ENCODE measurements around the gene RDM1. TPM values are rescaled to one million over a fixed set of nuclear protein-coding genes. Genes with fewer than 3 reads are reported as not detected.

RDM1 gene, protein sequence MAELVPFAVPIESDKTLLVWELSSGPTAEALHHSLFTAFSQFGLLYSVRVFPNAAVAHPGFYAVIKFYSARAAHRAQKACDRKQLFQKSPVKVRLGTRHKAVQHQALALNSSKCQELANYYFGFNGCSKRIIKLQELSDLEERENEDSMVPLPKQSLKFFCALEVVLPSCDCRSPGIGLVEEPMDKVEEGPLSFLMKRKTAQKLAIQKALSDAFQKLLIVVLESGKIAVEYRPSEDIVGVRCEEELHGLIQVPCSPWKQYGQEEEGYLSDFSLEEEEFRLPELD
- total RNA-seq (1 to 10 TPM in 1 of 5 experiments, not detected in 4; 6.9 TPM), polyA plus RNA-seq (under 1 TPM in 1 of 2 donors, not detected in 1; 0.39 TPM), total RNA-seq (not detected)

DNA sequence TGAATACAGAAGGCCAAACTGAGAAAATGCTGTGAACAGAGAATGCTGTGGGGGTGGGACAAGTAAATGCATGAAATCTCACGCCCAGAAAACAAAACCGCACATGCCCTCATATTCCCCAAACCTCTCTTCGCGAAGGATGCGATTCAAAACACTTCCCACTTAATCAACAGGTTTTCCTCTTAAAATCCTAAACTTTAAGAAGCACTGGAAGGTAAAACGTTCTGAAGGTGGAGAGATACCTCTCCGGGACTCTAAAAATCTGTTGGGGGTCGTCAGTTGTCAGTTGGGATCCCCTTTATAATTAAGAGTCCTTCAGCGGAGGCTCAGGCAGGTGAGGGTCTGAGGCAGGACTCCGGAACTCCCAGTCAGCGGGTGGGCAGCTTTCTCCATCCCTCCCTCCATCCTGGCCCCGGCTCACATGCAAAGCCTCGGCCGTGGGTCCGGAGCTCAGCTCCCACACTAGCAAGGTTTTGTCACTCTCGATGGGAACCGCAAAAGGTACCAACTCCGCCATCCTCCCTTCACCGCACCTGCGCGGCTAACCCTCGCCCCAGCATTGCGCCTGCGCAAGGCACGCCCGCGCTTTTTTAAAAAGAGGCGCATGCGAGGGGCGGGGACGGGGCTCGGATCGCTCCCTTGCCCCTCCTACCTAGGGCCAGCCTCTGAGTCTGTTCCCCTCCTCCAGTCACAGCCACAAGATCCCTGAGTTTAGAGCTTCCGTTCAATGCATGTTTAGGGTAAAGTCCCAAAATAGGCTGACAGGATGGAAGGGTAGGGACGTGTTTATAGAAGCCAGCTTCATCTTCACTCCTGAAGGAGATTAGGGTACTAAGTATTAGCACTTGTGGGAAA lies at the start of gene RDM1:
Gene RDM1 (minus strand): TSS at position 563 of the 855 bp plus-strand sequence. CDS start 46 bp downstream, at position 517.
- peak; percentile 89 for ATAC-seq
- intact Hi-C loops (cut with micrococcal nuclease): loop anchor here in 1 of 2 donors (2.0 to 5.0 kb wide), 3 partner anchors 33 to 168 kb away; partner anchors contain the start of genes C17orf50 and CCL5
- no peak within 1 kb of the TSS for H3K27ac ChIP-seq (ENCODE audit: low read depth, low read length)
- Mint-ChIP-seq H3K9me3 (no peaks in the 10 kb centered on the region), H3K4me3 (peak within 1 kb of the TSS; percentile 82 to 91 (median 85)), H3K27ac (peak within 1 kb of the TSS in 5 of 9 donors; percentile 55 to 92 (median 72)), H3K4me1 (peaks cover 6 to 29% (median 13%) of the 10 kb centered on the region in 7 donors), H3K36me3 (peaks cover 0 to 13% (median 0%) of the 10 kb centered on the region in 5 donors), H3K27me3 (peaks cover 0 to 8% (median 0%) of the 10 kb centered on the region in 5 donors)
- no peaks in the 10 kb centered on the region for H3K27me3 ChIP-seq (ENCODE audit: control insufficient read depth in 2 of 2, insufficient read depth in 2 of 2, low read length in 2 of 2)
- ChIA-PET POLR2A (no interaction called here), CTCF (no interaction called here)
- DNase-seq: peak; percentile 59 to 93 (median 70)
- no peaks in the 10 kb centered on the region for H3K9me3 ChIP-seq (ENCODE audit: control insufficient read depth in 2 of 3, low read length in 3 of 3)
- H3K4me1 ChIP-seq (ENCODE audit: control insufficient read depth in 2 of 2, insufficient read depth in 2 of 2, low read length in 2 of 2): no peaks in the 10 kb centered on the region
- H3K36me3 ChIP-seq (ENCODE audit: control insufficient read depth in 2 of 3, insufficient read depth in 3 of 3, low read length in 3 of 3): no peaks in the 10 kb centered on the region
- peak within 1 kb of the TSS; percentile 61 for H3K4me3 ChIP-seq (ENCODE audit: low read length)

DNA sequence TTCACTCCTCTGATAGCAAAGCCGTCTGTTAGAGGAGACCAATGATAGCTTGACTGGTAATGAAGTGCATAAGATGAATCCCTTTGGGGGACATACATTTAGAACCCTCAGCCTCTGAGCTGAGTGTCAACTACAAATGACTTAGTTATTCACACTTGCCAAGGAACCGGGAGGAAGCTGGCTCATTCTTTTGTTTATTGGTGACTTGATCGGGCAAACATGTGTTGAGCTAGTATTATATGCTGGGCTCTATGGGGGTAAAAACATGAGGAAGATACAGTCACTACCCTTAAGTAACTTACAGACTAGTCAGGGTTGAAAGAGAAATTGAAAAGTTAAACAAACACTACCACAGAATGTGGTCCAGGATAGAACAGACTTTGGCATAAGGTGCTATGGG lies 47.8 kb upstream of the RDM1 start:
- ATAC-seq: no peak
- H3K4me3 ChIP-seq (ENCODE audit: low read length): no peak overlapping the region
- H3K27ac Mint-ChIP-seq: no peak overlapping the region
- POLR2A ChIA-PET: no interaction called here
- H3K4me1 Mint-ChIP-seq: peaks cover 0 to 5% (median 0%) of the 10 kb centered on the region in 7 donors
- DNase-seq: no peak
- H3K27me3 Mint-ChIP-seq: peaks cover 7 to 9% (median 7%) of the 10 kb centered on the region in 5 donors
- no peaks in the 10 kb centered on the region for H3K9me3 Mint-ChIP-seq
- intact Hi-C loops (cut with micrococcal nuclease): no loop called here
- CTCF ChIA-PET: interaction anchor here (1.1 kb wide), 1 partner anchor 9 kb away, joined by 4 read pairs; no protein-coding TSS in a partner anchor
- no peaks in the 10 kb centered on the region for H3K9me3 ChIP-seq (ENCODE audit: control insufficient read depth in 2 of 3, low read length in 3 of 3)
- no peaks in the 10 kb centered on the region for H3K4me1 ChIP-seq (ENCODE audit: control insufficient read depth in 2 of 2, insufficient read depth in 2 of 2, low read length in 2 of 2)
- no peaks in the 10 kb centered on the region for H3K36me3 ChIP-seq (ENCODE audit: control insufficient read depth in 2 of 3, insufficient read depth in 3 of 3, low read length in 3 of 3)
- H3K27me3 ChIP-seq (ENCODE audit: control insufficient read depth in 2 of 2, insufficient read depth in 2 of 2, low read length in 2 of 2): no peaks in the 10 kb centered on the region
- H3K4me3 Mint-ChIP-seq: no peak overlapping the region
- no peaks in the 10 kb centered on the region for H3K36me3 Mint-ChIP-seq
- no peak overlapping the region for H3K27ac ChIP-seq (ENCODE audit: low read depth, low read length)

DNA sequence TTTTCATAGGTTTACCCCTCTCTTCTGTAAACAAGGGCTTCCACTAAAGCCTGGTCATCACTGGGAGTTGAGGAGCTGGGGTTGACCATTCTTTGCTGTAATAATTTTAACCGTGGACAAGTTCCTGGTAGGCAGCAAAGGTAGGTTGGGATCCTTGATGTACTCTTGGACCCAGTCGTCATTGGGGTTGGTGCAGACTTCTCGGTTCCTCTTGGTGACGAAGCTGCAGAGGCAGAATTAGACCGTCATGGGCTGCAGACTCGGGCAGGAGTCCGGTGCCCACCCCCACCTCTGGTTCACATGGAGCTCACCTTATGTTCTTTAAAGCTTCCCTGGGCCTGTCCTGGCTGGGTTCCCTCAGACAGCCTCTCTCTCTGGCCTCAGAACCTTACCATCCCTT lies 46.9 kb upstream of the RDM1 start:
- intact Hi-C loops (cut with micrococcal nuclease): no loop called here
- ATAC-seq (no peak), DNase-seq (no peak)
- H3K27ac Mint-ChIP-seq: no peak overlapping the region
- peaks cover 0 to 5% (median 0%) of the 10 kb centered on the region in 7 donors for H3K4me1 Mint-ChIP-seq
- Histone ChIP-seq H3K36me3 (ENCODE audit: control insufficient read depth in 2 of 3, insufficient read depth in 3 of 3, low read length in 3 of 3) (no peaks in the 10 kb centered on the region), H3K27me3 (ENCODE audit: control insufficient read depth in 2 of 2, insufficient read depth in 2 of 2, low read length in 2 of 2) (no peaks in the 10 kb centered on the region), H3K9me3 (ENCODE audit: control insufficient read depth in 2 of 3, low read length in 3 of 3) (no peaks in the 10 kb centered on the region), H3K4me3 (ENCODE audit: low read length) (no peak overlapping the region), H3K27ac (ENCODE audit: low read depth, low read length) (no peak overlapping the region), H3K4me1 (ENCODE audit: control insufficient read depth in 2 of 2, insufficient read depth in 2 of 2, low read length in 2 of 2) (no peaks in the 10 kb centered on the region)
- no peaks in the 10 kb centered on the region for H3K9me3 Mint-ChIP-seq
- POLR2A ChIA-PET: no interaction called here
- CTCF ChIA-PET: interaction anchor here (1.1 kb wide), 1 partner anchor 8 kb away, joined by 4 read pairs; no protein-coding TSS in a partner anchor
- H3K4me3 Mint-ChIP-seq: no peak overlapping the region
- H3K36me3 Mint-ChIP-seq: no peaks in the 10 kb centered on the region
- H3K27me3 Mint-ChIP-seq: peaks cover 7 to 9% (median 7%) of the 10 kb centered on the region in 5 donors

DNA sequence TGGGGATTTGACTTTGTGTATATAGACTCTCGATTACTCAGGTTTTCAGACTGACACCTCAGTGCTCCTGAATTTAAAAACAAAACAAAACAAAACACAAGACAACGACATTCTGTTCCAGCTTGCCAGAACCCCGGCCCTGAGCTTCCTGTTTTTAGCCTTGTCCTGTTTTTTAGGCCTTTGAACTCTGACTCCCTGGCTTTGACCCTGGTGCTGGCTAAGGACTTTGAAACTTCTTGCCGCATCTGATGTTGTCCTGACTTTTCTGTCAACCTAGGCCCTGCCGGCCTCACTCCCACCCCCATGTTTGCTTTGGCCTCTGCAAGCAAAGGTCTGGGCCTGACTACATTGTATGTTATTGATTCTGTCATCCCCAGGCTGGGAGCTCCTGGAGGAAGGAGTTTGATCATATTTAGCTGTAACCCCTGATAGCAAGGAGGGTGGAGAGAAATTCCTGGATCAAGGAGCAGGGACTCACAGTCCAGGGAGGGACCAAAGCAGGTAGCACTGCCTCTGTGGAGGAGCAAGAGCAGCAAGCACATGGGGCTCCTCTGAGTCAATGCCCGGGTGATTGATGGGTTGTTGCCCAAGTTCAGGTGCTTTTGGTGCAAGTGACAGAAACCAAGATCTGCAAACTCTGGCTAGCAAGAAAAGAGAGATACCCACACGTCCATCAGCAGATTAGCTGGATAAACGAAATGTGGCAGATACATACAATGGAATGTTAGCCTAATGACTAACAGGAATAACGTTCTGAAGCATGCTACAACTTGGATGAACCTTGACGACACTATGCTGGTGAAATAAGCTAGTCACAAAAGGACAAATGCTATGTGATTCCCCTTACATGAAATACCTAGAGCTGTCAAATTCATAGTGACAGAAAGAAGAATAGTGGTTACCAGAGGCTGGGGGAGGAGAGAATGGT lies 43.0 kb upstream of the RDM1 start:
- Mint-ChIP-seq H3K4me3 (no peak overlapping the region), H3K9me3 (no peaks in the 10 kb centered on the region), H3K27me3 (peaks cover 0 to 11% (median 7%) of the 10 kb centered on the region in 5 donors), H3K36me3 (no peaks in the 10 kb centered on the region), H3K27ac (no peak overlapping the region), H3K4me1 (peaks cover 0 to 9% (median 0%) of the 10 kb centered on the region in 7 donors)
- DNase-seq (no peak), ATAC-seq (no peak)
- intact Hi-C loops (cut with micrococcal nuclease): loop anchor here in 1 of 2 donors (5.0 kb wide), 1 partner anchor 1264 kb away; no protein-coding TSS in a partner anchor
- H3K36me3 ChIP-seq (ENCODE audit: control insufficient read depth in 2 of 3, insufficient read depth in 3 of 3, low read length in 3 of 3): no peaks in the 10 kb centered on the region
- ChIA-PET POLR2A (no interaction called here), CTCF (no interaction called here)
- H3K9me3 ChIP-seq (ENCODE audit: control insufficient read depth in 2 of 3, low read length in 3 of 3): no peaks in the 10 kb centered on the region
- H3K4me1 ChIP-seq (ENCODE audit: control insufficient read depth in 2 of 2, insufficient read depth in 2 of 2, low read length in 2 of 2): no peaks in the 10 kb centered on the region
- H3K4me3 ChIP-seq (ENCODE audit: low read length): no peak overlapping the region
- no peak overlapping the region for H3K27ac ChIP-seq (ENCODE audit: low read depth, low read length)
- H3K27me3 ChIP-seq (ENCODE audit: control insufficient read depth in 2 of 2, insufficient read depth in 2 of 2, low read length in 2 of 2): no peaks in the 10 kb centered on the region

DNA sequence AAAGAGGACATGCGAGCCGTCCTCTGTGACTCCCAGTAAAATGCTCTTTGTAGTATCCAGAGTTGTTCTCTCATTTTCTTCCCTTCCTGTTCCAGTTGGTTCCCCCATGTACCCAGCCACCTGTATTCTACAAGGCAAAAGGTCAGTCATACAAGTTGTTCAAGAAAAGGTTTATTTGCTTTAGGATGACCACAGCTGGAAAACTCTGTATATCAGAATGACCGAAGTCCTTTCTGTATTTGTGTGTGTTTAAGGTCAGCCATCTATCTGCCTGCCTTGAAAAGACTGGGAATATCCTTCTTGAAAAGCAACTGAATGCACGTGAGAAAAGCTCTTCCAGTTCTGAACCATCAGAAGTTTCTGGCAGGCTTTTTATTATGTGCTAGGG lies 42.4 kb upstream of the RDM1 start:
- Histone ChIP-seq H3K4me3 (ENCODE audit: low read length) (no peak overlapping the region), H3K9me3 (ENCODE audit: control insufficient read depth in 2 of 3, low read length in 3 of 3) (no peaks in the 10 kb centered on the region), H3K4me1 (ENCODE audit: control insufficient read depth in 2 of 2, insufficient read depth in 2 of 2, low read length in 2 of 2) (no peaks in the 10 kb centered on the region), H3K36me3 (ENCODE audit: control insufficient read depth in 2 of 3, insufficient read depth in 3 of 3, low read length in 3 of 3) (no peaks in the 10 kb centered on the region), H3K27ac (ENCODE audit: low read depth, low read length) (no peak overlapping the region), H3K27me3 (ENCODE audit: control insufficient read depth in 2 of 2, insufficient read depth in 2 of 2, low read length in 2 of 2) (no peaks in the 10 kb centered on the region)
- Mint-ChIP-seq H3K27ac (no peak overlapping the region), H3K36me3 (no peaks in the 10 kb centered on the region), H3K4me1 (peaks cover 0 to 9% (median 0%) of the 10 kb centered on the region in 7 donors), H3K9me3 (no peaks in the 10 kb centered on the region), H3K27me3 (peaks cover 0 to 13% (median 5%) of the 10 kb centered on the region in 5 donors), H3K4me3 (no peak overlapping the region)
- DNase-seq (no peak), ATAC-seq (no peak)
- ChIA-PET POLR2A (no interaction called here), CTCF (no interaction called here)
- intact Hi-C loops (cut with micrococcal nuclease): loop anchor here in 1 of 2 donors (5.0 kb wide), 1 partner anchor 1264 kb away; no protein-coding TSS in a partner anchor

DNA sequence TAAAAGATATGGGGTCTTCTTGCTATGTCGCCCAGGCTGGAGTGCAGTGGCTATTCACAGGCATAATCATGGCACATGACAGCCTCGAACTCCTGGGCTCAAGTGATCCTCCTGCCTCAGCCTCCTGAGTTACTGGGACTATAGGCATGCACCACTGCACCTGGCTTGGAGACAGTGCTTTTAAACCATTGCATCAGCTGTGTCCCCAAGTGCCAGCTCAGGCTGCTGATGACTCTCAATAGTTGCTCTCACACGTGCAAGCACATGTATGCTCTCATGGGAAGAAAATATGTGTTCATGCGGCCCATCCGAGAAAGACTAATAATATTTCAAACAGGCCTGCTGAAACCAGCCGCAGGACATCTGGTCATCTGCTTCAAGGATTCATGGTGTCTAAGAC lies 42.0 kb upstream of the RDM1 start:
- H3K27ac Mint-ChIP-seq: no peak overlapping the region
- no peaks in the 10 kb centered on the region for H3K27me3 ChIP-seq (ENCODE audit: control insufficient read depth in 2 of 2, insufficient read depth in 2 of 2, low read length in 2 of 2)
- ChIA-PET POLR2A (no interaction called here), CTCF (no interaction called here)
- DNase-seq: no peak
- no peak for ATAC-seq
- H3K4me1 Mint-ChIP-seq: peaks cover 0 to 9% (median 0%) of the 10 kb centered on the region in 7 donors
- no peak overlapping the region for H3K4me3 ChIP-seq (ENCODE audit: low read length)
- H3K27me3 Mint-ChIP-seq: peaks cover 0 to 13% (median 5%) of the 10 kb centered on the region in 5 donors
- H3K4me3 Mint-ChIP-seq: no peak overlapping the region
- no peaks in the 10 kb centered on the region for H3K4me1 ChIP-seq (ENCODE audit: control insufficient read depth in 2 of 2, insufficient read depth in 2 of 2, low read length in 2 of 2)
- H3K9me3 ChIP-seq (ENCODE audit: control insufficient read depth in 2 of 3, low read length in 3 of 3): no peaks in the 10 kb centered on the region
- intact Hi-C loops (cut with micrococcal nuclease): loop anchor here in 1 of 2 donors (5.0 kb wide), 1 partner anchor 1265 kb away; no protein-coding TSS in a partner anchor
- H3K27ac ChIP-seq (ENCODE audit: low read depth, low read length): no peak overlapping the region
- no peaks in the 10 kb centered on the region for H3K36me3 ChIP-seq (ENCODE audit: control insufficient read depth in 2 of 3, insufficient read depth in 3 of 3, low read length in 3 of 3)
- no peaks in the 10 kb centered on the region for H3K9me3 Mint-ChIP-seq
- H3K36me3 Mint-ChIP-seq: no peaks in the 10 kb centered on the region

Measured in naive thymus-derived CD4-positive, alpha-beta T cell (primary cell).